Left lobe of liver (tissue), 2 donors: ENCODE data around the gene SOX4. TPM values are rescaled to one million over a fixed set of nuclear protein-coding genes. Genes with fewer than 3 reads are reported as not detected.
"Not testable (repeated sequence)": the region's sequence is repeated elsewhere in the genome, so short reads cannot be mapped to it uniquely, and the experiment has no call there.

Experiments
- ATAC-seq: fragments of 200-7000 bp; cut with Tn5 transposase; one replicate; pipeline ENCODE4 v1.9.1; 2020; ENCODE audit warnings: mild to moderate bottlenecking, moderate library complexity
- DNase-seq: peaks from one replicate; pipeline ENCODE4 v3.0.0-alpha.2; 2020; ENCODE audit warnings: low spot score
- total RNA-seq: library from RNA; stranded (reverse); gene quantifications from one replicate; pipeline ENCODE4 v1.2.1, GENCODE V29; 2021
- donor health status: DM: no; HTN: no; CAD: no; lungs with moderate emphysema.
- donor health status: DM: no; HTN: yes; CAD: no.

The SOX4 gene
- 1.7 TPM for total RNA-seq

GRCh38 chr6:21593412-21593926 lies at the start of gene SOX4:
TSS of gene SOX4 (plus strand) at chr6:21593751. CDS start at chr6:21594535, 784 bp downstream.
- peak; percentile 89 for DNase-seq

GRCh38 chr6:21552286-21552685 lies 41.3 kb upstream of the SOX4 start:
- not testable (repeated sequence) for ATAC-seq, DNase-seq

More at GRCh38 chr6:21593412-21593926, at the start of gene SOX4:
- peak; percentile 73 for ATAC-seq

GRCh38 chr6:21554286-21554685 lies 39.3 kb upstream of the SOX4 start:
- DNase-seq = no peak

DNA sequence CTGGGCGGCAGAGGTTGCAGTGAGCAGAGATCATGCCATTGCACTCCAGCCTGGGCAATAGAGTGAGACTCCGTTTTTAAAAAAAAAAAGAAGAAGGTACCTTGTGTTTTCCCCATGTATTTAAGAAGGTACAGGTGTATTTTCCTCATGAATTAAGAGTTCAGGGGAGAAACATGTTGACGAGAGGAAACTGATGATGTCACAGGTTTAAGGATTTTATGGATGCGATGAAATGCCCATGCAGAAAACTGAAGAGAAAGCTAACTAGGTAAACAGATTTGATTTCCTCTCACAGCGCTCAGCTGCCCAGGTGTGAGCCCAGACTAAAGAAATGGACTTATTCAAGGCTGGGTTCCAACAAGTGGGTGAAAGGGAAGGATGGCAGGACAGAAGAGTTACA lies 38.4 kb upstream of the SOX4 start:
- DNase-seq (no peak), ATAC-seq (no peak)

More at GRCh38 chr6:21554286-21554685, 39.3 kb upstream of the SOX4 start:
- ATAC-seq = no peak

DNA sequence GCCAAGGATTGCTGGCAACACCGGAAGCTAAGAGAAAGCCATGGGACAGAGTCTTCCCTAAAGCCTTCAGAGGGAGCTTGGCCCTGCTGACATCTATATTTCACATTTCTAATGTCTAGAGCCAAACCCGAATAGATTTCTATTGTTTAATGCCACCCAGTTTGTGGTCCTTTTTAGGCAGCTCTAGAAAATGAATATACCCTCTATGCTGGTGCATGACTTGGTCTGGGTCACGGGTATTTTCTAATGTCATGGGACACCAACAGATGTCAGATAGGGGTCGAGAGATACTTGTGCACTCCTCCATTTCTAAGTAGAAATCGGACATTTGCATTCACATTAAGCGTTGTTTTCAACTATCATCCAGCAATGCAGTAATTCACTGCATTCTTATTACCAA lies 37.0 kb upstream of the SOX4 start:
- no peak for ATAC-seq

DNA sequence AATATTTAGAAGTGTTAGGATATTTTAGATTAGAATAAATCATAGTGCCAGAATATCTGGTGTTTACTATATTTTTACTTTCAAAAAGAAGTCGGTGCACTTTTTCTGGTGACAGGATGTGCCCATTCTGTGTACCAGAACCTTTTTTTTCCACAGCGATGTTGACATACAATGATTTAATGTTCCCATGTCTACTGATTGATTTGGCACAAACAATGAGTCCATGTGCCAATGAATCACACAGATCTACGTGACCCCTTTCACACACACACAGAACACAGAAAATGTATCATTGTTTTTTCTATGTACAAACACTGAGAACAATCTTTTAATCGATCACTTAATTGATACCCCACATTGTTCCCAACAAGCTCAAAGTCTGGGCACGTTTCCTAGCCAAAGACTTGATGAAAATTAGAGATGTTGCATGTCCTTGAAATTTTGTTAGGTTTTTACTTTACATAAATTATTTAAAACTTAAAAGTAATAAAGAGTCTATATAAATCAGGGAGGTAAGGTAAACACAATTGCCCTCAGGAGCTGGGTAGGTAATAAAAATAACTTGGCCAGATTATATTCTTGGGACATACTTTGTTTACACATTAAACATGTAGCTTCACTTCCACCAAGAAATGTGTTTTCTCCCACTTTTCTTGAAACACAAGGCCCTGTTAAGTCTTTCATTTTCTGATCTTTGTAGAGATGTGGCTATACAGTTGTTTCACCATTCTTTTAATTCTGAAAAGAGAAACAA lies 36.4 kb upstream of the SOX4 start:
- ATAC-seq (peak; percentile 60), DNase-seq (no peak)

More for the DNA sequence above, 37.0 kb upstream of the SOX4 start:
- DNase-seq = no peak

DNA sequence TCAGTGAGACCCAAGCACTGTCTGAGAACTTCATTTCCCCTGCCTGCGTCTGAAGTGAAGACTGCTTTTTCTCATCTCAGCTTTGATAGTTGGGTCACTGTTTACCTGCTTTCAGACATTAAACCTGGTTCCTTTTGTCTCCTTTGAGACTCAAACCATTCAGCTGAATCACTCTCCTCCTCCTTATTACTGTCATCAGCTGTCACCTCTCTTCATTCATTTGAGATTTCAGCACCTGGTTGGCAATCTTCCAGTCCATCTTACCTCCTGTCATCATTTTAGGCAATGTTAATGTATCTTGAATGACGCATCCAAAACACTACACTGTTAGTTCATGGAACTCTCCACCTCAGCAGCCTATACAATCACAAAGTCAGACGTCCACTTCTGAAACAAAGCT lies 34.3 kb upstream of the SOX4 start:
- DNase-seq (no peak), ATAC-seq (no peak)

DNA sequence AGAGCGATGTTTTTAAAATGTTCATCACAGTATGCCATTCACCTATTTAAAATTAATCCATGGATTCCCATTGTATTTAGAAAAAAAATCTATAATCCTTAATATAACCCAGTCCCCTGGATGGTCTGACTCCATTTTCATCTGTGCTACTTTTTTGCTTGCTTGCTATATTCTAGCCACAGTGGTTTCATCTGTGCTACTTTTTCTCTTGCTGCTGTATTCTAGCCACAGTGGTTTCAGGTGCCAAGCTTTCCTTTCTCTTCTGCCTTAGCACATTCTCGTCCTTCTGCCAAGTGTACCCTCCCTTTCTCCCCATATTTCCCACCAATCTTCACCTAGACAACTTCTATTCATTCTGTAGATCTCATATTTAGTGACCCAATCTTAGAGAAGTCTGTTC lies 33.3 kb upstream of the SOX4 start:
- no peak for DNase-seq
- ATAC-seq = no peak

GRCh38 chr6:21565431-21565830 lies 28.1 kb upstream of the SOX4 start:
- DNase-seq (no peak), ATAC-seq (no peak)

GRCh38 chr6:21578523-21578922 lies 15.0 kb upstream of the SOX4 start:
- no peak for ATAC-seq

DNA sequence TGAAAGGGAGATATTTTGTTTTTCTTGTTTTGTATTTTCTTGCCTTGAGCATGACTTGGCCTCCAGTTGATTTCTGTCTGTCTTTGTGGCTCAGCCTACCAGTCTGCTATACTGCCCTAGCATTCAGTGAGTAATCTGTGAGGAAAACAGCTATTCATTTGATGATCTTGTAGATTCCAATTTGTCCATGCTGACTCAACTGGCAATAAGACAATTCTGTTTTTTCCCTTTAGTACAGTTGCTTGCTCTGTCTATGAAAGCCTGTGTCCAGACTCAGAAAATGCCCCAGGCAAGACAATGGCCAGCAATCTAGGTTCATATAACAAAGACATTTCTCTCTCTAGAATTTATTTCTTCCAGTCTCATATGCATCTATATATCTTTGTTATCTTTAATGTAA lies 10.9 kb upstream of the SOX4 start:
- no peak for ATAC-seq
- no peak for DNase-seq

More at GRCh38 chr6:21578523-21578922, 15.0 kb upstream of the SOX4 start:
- no peak for DNase-seq

DNA sequence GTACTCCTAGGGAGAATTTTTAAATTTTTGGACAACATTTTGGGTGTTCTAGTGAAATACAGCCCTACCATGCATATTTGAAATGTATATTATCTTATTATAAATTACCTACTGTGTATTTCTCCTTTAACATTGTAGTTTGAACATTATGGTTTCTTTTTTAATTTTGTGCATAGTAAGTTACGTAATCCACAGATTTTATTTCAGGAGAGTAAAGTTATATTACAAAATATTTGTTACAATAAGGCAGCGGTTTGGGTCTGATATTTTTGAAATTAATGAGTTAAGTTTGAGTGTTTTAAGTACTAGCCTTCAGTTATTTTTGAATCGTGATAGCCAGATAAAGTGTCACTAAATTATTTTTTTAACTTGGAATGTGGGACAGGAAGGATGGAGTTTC lies 7.3 kb upstream of the SOX4 start:
- no peak for DNase-seq
- ATAC-seq = no peak

GRCh38 chr6:21586740-21587178 lies 6.8 kb upstream of the SOX4 start:
- DNase-seq = no peak
- no peak for ATAC-seq

GRCh38 chr6:21587179-21587960 lies 6.2 kb upstream of the SOX4 start:
- DNase-seq = peak; percentile 56
- peak; percentile 63 for ATAC-seq

- ATAC-seq = peak; percentile 45
- DNase-seq = peak; percentile 49
Measured at GRCh38 chr6:21587961-21588480, 5.5 kb upstream of the SOX4 start.

- DNase-seq (peak; percentile 48), ATAC-seq (peak; percentile 42)
Measured at GRCh38 chr6:21588481-21589351, 4.8 kb upstream of the SOX4 start.

GRCh38 chr6:21589352-21590345 lies 3.9 kb upstream of the SOX4 start:
- ATAC-seq (peak; percentile 83), DNase-seq (peak; percentile 85)

- ATAC-seq (no peak), DNase-seq (no peak)
Measured at GRCh38 chr6:21590346-21590745, 3.2 kb upstream of the SOX4 start.

- DNase-seq (no peak), ATAC-seq (no peak)
Measured at GRCh38 chr6:21591446-21591845, 2.1 kb upstream of the SOX4 start.
